ENCODE data around the gene TDRD7. TPM values are rescaled to one million over a fixed set of nuclear protein-coding genes. Genes with fewer than 3 reads are reported as not detected.
A peak's percentile ranks its signal among the peaks of the same experiment; 100 is the strongest.

The TDRD7 gene
- polyA plus RNA-seq, 2 of the 4 experiments (the other 2 are of a cell fraction), result 11.5 to 15.7 TPM

- no peak for FAIRE-seq
- ATAC-seq, result no peak
- peaks cover 32% of the 10 kb centered on the region for H3K9me3 ChIP-seq
- TF ChIP-seq MAFK (IDR thresholded peaks at IDR 0.05; ENCODE audit: partially characterized antibody) (peak; percentile 48), ZC3H11A (IDR thresholded peaks at IDR 0.05) (no peak)
- no peaks in the 10 kb centered on the region for H3K4me1 ChIP-seq
- H3K4me3 ChIP-seq, result no peak overlapping the region
- ChIA-PET CTCF (interaction anchor here (0.5 to 6.3 kb wide), 6 partner anchors 8 to 550 kb away, joined by 3 to 39 read pairs (median 4); no protein-coding TSS in a partner anchor), POLR2A (no interaction called here)
- H3K4me2 ChIP-seq, result no peak overlapping the region
- no peak for DNase-seq (ENCODE audit: low read depth in 1 of 2, low spot score in 1 of 2)
- H3K27ac ChIP-seq, result no peak overlapping the region
- WGBS (ENCODE audit: missing lambda C conversion rate), result 56% methylated on average over 3 of the region's 3 CpGs
Observed at GRCh38 chr9:97406620-97407177, 5.2 kb upstream of the TDRD7 start.

DNA sequence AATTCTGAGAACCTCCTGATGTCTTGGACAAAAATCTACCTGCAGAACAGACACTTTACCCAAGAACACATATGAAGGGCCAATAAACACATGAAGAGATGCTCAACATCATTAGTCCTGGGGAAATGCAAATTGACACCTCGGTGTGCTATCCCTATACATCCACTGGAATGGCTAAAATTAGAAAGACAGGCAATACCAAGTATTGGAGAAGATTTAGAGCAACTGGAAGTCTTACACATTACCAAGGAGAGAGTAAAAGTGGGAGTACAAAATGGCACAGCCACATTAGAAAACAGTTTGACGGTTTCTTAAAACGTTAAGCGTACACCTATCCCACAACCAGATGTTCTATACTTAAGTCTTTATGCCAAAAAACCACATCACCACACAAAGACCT lies 3.3 kb upstream of the TDRD7 start:
- DNase-seq (ENCODE audit: low read depth in 1 of 2, low spot score in 1 of 2), result no peak
- no peak for FAIRE-seq
- TF ChIP-seq, protein P1, sequence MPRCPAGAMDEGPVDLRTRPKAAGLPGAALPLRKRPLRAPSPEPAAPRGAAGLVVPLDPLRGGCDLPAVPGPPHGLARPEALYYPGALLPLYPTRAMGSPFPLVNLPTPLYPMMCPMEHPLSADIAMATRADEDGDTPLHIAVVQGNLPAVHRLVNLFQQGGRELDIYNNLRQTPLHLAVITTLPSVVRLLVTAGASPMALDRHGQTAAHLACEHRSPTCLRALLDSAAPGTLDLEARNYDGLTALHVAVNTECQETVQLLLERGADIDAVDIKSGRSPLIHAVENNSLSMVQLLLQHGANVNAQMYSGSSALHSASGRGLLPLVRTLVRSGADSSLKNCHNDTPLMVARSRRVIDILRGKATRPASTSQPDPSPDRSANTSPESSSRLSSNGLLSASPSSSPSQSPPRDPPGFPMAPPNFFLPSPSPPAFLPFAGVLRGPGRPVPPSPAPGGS (IDR thresholded peaks at IDR 0.05), result no peak
- no peak for ATAC-seq
- 43% methylated on average over 4 of the region's 4 CpGs for WGBS (ENCODE audit: missing lambda C conversion rate)
- H3K27ac ChIP-seq, result no peak overlapping the region
- ChIA-PET CTCF (interaction anchor here (1.6 to 6.3 kb wide), 3 partner anchors 10 to 66 kb away, joined by 5 to 39 read pairs (median 10); no protein-coding TSS in a partner anchor), POLR2A (no interaction called here)
- H3K4me2 ChIP-seq, result no peak overlapping the region
- peaks cover 6% of the 10 kb centered on the region; the same call in 2 of the 3 replicates for H3K4me1 ChIP-seq
- H3K4me3 ChIP-seq, result no peak overlapping the region
- peaks cover 22% of the 10 kb centered on the region for H3K9me3 ChIP-seq

DNA sequence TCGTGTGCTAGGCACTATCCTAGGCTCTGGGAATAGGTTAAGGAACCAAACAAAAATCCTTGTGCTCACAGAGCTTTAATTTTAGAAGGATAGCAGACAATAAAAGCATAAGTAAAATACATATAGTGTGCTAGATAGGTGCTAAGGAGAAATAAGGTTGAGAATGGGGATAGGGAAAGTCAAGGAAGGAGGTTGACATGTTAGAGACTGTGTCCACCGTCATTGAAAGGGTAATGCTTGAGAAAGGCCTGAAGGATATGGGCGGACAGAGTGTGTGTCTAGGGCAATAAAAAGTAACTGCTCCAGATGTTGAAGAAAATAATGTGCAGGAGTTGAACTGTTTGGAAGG lies 482 bp upstream of the TDRD7 start:
- ATAC-seq (peak in 1 of 2 experiments; percentile 41; a peak in 3 of 6 replicates), FAIRE-seq (no peak), DNase-seq (ENCODE audit: low read depth in 1 of 2, low spot score in 1 of 2) (no peak)
- CTCF ChIA-PET, result interaction anchor here (0.6 to 6.4 kb wide), 28 partner anchors 9 to 882 kb away, joined by 3 to 39 read pairs (median 4); partner anchors contain the start of gene TMOD1
- TF ChIP-seq JUNB (IDR thresholded peaks at IDR 0.05) (no peak), KDM5A (IDR thresholded peaks at IDR 0.05) (no peak), NFE2L2 (conservative IDR thresholded peaks at IDR 0.05; ENCODE audit: low read length) (no peak), PHF8 (IDR thresholded peaks at IDR 0.05; ENCODE audit: borderline replicate concordance, low read depth) (no peak), REST (IDR thresholded peaks at IDR 0.05) (no peak), EHF (CRISPR knock-in tag; IDR thresholded peaks at IDR 0.05) (no peak), ZC3H11A (IDR thresholded peaks at IDR 0.05) (no peak), JUN (IDR thresholded peaks at IDR 0.05) (no peak), HOXB5 (CRISPR knock-in tag; IDR thresholded peaks at IDR 0.05) (no peak), EHMT2 (IDR thresholded peaks at IDR 0.05; ENCODE audit: low read depth) (no peak), ESRRA (IDR thresholded peaks at IDR 0.05; ENCODE audit: borderline replicate concordance, low read length) (no peak), FOSB (CRISPR knock-in tag; IDR thresholded peaks at IDR 0.05) (no peak), FOSL2 (IDR thresholded peaks at IDR 0.05) (no peak), FOSL2 (CRISPR knock-in tag; IDR thresholded peaks at IDR 0.05) (no peak), HMGXB4 (CRISPR knock-in tag; IDR thresholded peaks at IDR 0.05; ENCODE audit: borderline replicate concordance) (no peak)
- TF ChIP-seq, protein P1 (IDR thresholded peaks at IDR 0.05), result no peak
- Histone ChIP-seq H3K9me3 (peaks cover 5% of the 10 kb centered on the region; the same call in 2 of the 3 replicates), H3K4me2 (peak overlapping the region; percentile 71), H3K4me1 (peaks cover 9% of the 10 kb centered on the region; the same call in 2 of the 3 replicates), H3K27ac (peak overlapping the region in 1 of 2 experiments; percentile 93; a peak in 2 of 6 replicates), H3K4me3 (peak overlapping the region; percentile 100)
- 4% methylated on average over 3 of the region's 3 CpGs for WGBS (ENCODE audit: missing lambda C conversion rate)
- POLR2A ChIA-PET, result no interaction called here

All from A549 (cell line).